ENCODE data around the gene GALNT2.

Gene GALNT2

DNA sequence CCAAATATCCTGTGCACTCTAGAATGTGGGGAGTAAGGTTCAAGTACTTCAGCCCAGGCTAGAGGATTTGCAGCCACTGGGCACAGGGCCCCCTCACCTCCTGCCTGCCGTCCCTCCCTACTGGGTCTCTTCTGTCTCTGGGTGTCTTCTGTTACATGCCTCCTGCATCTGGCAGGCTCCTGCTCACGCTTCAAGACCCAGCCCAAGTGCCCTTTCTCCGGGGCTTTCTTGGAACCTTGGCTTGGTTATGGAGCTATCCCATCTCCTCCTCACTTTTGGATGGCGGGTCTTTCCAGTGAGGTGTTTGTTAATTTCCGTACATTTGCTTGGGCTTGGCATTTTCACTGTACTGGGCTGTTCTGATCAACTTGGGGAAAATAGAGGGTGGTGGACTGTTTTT, 129.0 kb downstream of the GALNT2 start:
- DNase-seq (ENCODE audit: low read depth), result no peak
- TF ChIP-seq, protein P1, sequence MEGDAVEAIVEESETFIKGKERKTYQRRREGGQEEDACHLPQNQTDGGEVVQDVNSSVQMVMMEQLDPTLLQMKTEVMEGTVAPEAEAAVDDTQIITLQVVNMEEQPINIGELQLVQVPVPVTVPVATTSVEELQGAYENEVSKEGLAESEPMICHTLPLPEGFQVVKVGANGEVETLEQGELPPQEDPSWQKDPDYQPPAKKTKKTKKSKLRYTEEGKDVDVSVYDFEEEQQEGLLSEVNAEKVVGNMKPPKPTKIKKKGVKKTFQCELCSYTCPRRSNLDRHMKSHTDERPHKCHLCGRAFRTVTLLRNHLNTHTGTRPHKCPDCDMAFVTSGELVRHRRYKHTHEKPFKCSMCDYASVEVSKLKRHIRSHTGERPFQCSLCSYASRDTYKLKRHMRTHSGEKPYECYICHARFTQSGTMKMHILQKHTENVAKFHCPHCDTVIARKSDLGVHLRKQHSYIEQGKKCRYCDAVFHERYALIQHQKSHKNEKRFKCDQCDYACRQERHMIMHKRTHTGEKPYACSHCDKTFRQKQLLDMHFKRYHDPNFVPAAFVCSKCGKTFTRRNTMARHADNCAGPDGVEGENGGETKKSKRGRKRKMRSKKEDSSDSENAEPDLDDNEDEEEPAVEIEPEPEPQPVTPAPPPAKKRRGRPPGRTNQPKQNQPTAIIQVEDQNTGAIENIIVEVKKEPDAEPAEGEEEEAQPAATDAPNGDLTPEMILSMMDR (conservative IDR thresholded peaks at IDR 0.05; ENCODE audit: low read depth, low read length), result no peak
- no peak overlapping the region for H3K4me3 ChIP-seq (ENCODE audit: low read depth, low read length)

DNA sequence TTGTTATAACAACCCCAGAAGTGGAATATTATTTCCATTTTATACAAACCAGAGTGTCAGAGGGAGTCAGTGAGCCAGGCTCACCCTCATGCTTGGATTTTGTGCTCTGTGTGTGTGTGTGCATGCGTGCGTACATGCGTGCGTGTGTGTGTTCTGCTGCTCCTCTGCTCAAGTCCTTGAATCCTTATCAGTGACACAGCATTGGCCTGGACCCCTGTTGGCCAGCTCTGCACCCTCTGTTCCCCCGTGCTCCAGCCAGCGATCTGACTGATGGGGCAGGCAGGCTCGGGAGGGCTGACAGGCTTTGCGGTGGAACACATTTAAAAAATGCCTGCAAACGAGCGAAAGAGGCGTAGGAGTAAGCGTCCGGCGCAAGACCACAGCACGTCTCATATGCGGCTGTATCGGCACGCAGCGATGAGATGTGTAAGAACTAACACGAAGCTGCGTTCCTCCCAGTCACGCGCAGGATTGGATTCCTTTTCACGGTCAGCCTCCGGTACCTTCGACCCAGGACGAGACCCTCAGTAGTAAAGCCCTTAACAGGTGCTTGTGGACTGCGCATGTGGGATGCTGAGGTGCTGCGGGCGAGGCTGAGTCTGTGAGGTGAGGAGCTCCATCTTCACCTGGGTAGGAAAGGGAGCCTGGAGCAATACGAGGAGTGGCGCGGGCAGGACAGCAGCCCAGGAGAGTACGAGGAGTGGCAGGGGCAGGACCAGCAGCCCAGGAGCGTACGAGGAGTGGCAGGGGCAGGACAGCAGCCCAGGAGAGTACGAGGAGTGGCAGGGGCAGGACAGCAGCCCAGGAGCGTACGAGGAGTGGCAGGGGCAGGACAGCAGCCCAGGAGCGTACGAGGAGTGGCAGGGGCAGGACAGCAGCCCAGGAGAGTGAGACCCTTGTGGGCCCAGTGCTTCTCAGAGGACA, 130.9 kb downstream of the GALNT2 start:
- no peak overlapping the region for H3K4me3 ChIP-seq (ENCODE audit: low read depth, low read length)
- no peak for DNase-seq (ENCODE audit: low read depth)
- TF ChIP-seq, protein P1 (conservative IDR thresholded peaks at IDR 0.05; ENCODE audit: low read depth, low read length), result no peak

DNA sequence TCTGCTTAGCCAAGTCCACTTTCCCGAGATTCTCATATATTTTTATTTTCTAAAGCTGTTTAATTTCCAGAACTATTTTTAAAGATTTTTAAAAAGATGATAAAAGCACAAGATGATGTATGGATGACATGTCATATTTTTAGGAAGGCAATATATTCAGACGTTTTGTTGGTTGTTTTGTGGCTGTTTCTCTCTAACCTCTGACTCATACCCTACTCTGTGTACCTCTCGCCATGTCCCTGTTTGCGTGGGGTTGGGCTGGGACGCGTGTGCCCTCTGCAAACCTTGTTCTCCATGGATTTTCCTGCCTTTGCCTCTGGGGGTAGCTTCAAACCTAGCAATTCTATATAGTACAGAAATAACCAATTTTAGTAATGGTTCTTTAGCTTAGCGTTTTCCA, 132.0 kb downstream of the GALNT2 start:
- TF ChIP-seq, protein P1 (conservative IDR thresholded peaks at IDR 0.05; ENCODE audit: low read depth, low read length), result no peak
- DNase-seq (ENCODE audit: low read depth), result no peak
- no peak overlapping the region for H3K4me3 ChIP-seq (ENCODE audit: low read depth, low read length)

DNA sequence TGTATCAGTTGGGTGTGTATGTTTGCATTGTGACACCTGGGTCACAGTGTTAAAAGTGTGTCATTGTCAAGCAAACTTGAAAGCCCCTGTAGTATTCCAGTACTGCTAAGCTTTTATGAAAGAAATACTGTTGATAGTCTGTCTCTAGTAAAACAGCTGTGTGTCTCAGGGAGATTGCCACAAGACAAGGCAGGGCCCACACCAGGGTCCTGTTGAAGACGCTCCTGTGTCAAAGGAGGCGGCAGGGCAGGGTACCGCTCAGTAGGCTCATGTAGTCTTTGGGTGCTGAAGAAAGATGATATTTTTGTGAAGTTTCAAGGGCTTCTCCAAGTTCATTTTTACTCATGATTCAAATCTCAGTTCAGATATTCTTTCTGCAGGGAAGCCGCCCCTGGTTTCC, 132.5 kb downstream of the GALNT2 start:
- TF ChIP-seq, protein P1 (conservative IDR thresholded peaks at IDR 0.05; ENCODE audit: low read depth, low read length), result no peak
- no peak overlapping the region for H3K4me3 ChIP-seq (ENCODE audit: low read depth, low read length)
- DNase-seq (ENCODE audit: low read depth), result no peak

DNA sequence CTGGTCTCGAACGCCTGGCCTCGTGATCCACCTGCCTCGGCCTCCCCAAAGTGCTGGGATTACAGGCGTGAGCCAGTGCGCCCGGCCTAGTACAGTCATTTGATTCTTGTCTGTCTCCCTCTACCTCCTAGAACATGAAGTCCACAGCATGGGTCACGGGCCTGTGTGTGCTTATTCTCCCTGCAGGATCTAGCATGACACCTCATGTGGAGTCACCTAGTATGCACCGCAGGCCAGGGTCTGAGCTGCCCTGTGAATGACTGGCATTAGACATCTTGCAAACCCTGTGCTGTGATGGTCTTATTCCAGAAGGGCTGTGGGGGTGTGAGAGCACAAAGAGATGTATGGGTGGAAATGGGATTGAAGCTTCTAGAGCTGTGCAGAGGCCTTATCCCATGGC, 133.2 kb downstream of the GALNT2 start:
- H3K4me3 ChIP-seq (ENCODE audit: low read depth, low read length), result no peak overlapping the region
- DNase-seq (ENCODE audit: low read depth), result no peak
- TF ChIP-seq, protein P1 (conservative IDR thresholded peaks at IDR 0.05; ENCODE audit: low read depth, low read length), result no peak

DNA sequence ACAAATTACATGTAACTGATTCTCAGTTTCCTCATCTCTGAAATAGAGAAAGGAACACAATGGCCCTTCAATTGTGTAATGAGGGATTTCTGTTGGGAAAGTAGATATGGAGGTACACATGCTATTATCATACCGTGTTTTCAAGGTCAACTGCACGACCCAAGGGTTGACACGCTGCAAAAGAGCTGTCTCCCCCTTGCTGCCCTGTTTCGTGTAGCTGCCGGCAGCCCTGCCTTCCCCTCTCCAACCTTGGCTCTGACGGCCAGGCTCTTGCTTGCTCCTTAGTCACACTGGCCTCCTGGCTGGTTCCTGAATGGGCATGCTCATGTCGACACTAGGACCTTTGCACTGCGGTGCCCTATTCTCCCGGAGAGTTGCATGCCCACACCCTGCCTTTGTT, 134.4 kb downstream of the GALNT2 start:
- TF ChIP-seq, protein P1 (conservative IDR thresholded peaks at IDR 0.05; ENCODE audit: low read depth, low read length), result no peak
- no peak for DNase-seq (ENCODE audit: low read depth)

DNA sequence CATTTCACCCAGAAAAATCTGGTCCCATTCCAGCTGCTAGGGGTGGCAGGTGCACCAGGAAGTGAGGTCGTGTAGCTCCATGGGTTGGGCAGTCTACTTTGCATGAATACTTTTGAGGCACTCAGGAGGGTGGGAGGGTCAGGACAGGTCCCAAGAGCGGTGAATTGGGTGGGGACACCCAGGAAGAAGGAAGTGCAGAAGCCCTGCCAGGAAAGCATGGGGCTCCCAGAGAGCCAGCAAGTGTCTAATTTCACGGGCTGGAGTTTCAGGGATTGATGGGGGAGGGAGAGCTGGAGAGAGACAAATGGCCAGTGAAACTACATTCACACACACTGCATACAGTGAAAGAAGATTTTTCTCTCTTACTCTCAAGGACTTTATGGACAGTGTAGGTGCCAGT, 137.8 kb downstream of the GALNT2 start:
- H3K4me3 ChIP-seq (ENCODE audit: low read depth, low read length), result no peak overlapping the region
- TF ChIP-seq, protein P1 (conservative IDR thresholded peaks at IDR 0.05; ENCODE audit: low read depth, low read length), result no peak
- no peak for DNase-seq (ENCODE audit: low read depth)

More for the DNA sequence above, 134.4 kb downstream of the GALNT2 start:
- H3K4me3 ChIP-seq (ENCODE audit: low read depth, low read length), result no peak overlapping the region
